Effector memory CD8-positive, alpha-beta T cell (primary cell): Measurements from ENCODE around the gene LRFN2.
A peak's percentile ranks its signal among the peaks of the same experiment; 100 is the strongest.

Source experiments
- ATAC-seq: fragments of 150-1000 bp; cut with Tn5 transposase; replicated peaks from 2 replicates; pipeline ENCODE4 v1.10.0; 2021; ENCODE audit warnings: mild to moderate bottlenecking, moderate library complexity
- DNase-seq, 3 experiments: peaks; one replicate each; pipeline ENCODE4 v3.0.0; 2021
- H3K27ac Mint-ChIP-seq, 2 donors: one replicate each; pipeline ENCODE4 v1.8.0; 2022; ENCODE audit warnings: mild to moderate bottlenecking in 2 of 2, mixed read lengths in 2 of 2, moderate library complexity in 2 of 2
- H3K27me3 Mint-ChIP-seq, 2 donors: one replicate each; pipeline ENCODE4 v1.8.0; 2022; ENCODE audit warnings: mixed read lengths in 2 of 2
- H3K36me3 Mint-ChIP-seq: one replicate; pipeline ENCODE4 v1.8.0; 2022; ENCODE audit warnings: mild to moderate bottlenecking, moderate library complexity, mixed read lengths; ENCODE audit not compliant: insufficient read depth
- H3K4me1 Mint-ChIP-seq, 2 donors: one replicate each; pipeline ENCODE4 v1.8.0; 2022; ENCODE audit warnings: low read depth in 2 of 2, mixed read lengths in 2 of 2
- H3K4me3 Mint-ChIP-seq, 2 donors: one replicate each; pipeline ENCODE4 v1.8.0; 2022; ENCODE audit warnings: mild to moderate bottlenecking in 2 of 2, mixed read lengths in 2 of 2, moderate library complexity in 2 of 2
- H3K9me3 Mint-ChIP-seq, 2 donors: one replicate each; pipeline ENCODE4 v1.8.0; 2022; ENCODE audit warnings: mixed read lengths in 2 of 2

LRFN2 gene

GRCh38 chr6:40485795-40486194 is 101.4 kb downstream of the LRFN2 start:
- ATAC-seq = no peak
- DNase-seq = no peak
- peaks cover 14 to 47% of the 10 kb centered on the region in 2 donors for H3K27me3 Mint-ChIP-seq
- H3K4me3 Mint-ChIP-seq = no peak overlapping the region
- peaks cover 5 to 22% of the 10 kb centered on the region in 2 donors for H3K4me1 Mint-ChIP-seq
- H3K27ac Mint-ChIP-seq = no peak overlapping the region
- H3K36me3 Mint-ChIP-seq = no peaks in the 10 kb centered on the region
- no peaks in the 10 kb centered on the region for H3K9me3 Mint-ChIP-seq

GRCh38 chr6:40485300-40485699 is 101.9 kb downstream of the LRFN2 start:
- H3K9me3 Mint-ChIP-seq = no peaks in the 10 kb centered on the region
- DNase-seq (no peak), ATAC-seq (no peak)
- no peak overlapping the region for H3K27ac Mint-ChIP-seq
- H3K27me3 Mint-ChIP-seq = peaks cover 14 to 47% of the 10 kb centered on the region in 2 donors
- H3K36me3 Mint-ChIP-seq = no peaks in the 10 kb centered on the region
- no peak overlapping the region for H3K4me3 Mint-ChIP-seq
- peaks cover 5 to 22% of the 10 kb centered on the region in 2 donors for H3K4me1 Mint-ChIP-seq

- Mint-ChIP-seq H3K4me3 (no peak overlapping the region), H3K4me1 (peaks cover 5 to 22% of the 10 kb centered on the region in 2 donors), H3K27ac (no peak overlapping the region), H3K27me3 (peaks cover 14 to 47% of the 10 kb centered on the region in 2 donors), H3K9me3 (no peaks in the 10 kb centered on the region), H3K36me3 (no peaks in the 10 kb centered on the region)
- no peak for DNase-seq
- ATAC-seq = no peak
Measured at GRCh38 chr6:40484066-40484465, 103.1 kb downstream of the LRFN2 start.

- no peak for DNase-seq
- Mint-ChIP-seq H3K4me1 (peaks cover 18 to 33% of the 10 kb centered on the region in 2 donors), H3K9me3 (no peaks in the 10 kb centered on the region), H3K36me3 (peaks cover 3% of the 10 kb centered on the region), H3K4me3 (no peak overlapping the region), H3K27me3 (peaks cover 14 to 37% of the 10 kb centered on the region in 2 donors), H3K27ac (peak overlapping the region; percentile 11 to 33)
- ATAC-seq = no peak
Measured at GRCh38 chr6:40482532-40482931, 104.6 kb downstream of the LRFN2 start.

- ATAC-seq = no peak
- no peak for DNase-seq
- H3K4me3 Mint-ChIP-seq = no peak overlapping the region
- H3K27me3 Mint-ChIP-seq = peaks cover 0 to 25% of the 10 kb centered on the region in 2 donors
- no peaks in the 10 kb centered on the region for H3K9me3 Mint-ChIP-seq
- peaks cover 28 to 38% of the 10 kb centered on the region in 2 donors for H3K4me1 Mint-ChIP-seq
- H3K27ac Mint-ChIP-seq = peak overlapping the region in 1 of 2 donors; percentile 33
- peaks cover 5% of the 10 kb centered on the region for H3K36me3 Mint-ChIP-seq
Measured at GRCh38 chr6:40480678-40481077, 106.5 kb downstream of the LRFN2 start.

GRCh38 chr6:40479706-40480105 is 107.5 kb downstream of the LRFN2 start:
- Mint-ChIP-seq H3K4me3 (no peak overlapping the region), H3K4me1 (peaks cover 30 to 31% of the 10 kb centered on the region in 2 donors), H3K9me3 (no peaks in the 10 kb centered on the region), H3K36me3 (peaks cover 5% of the 10 kb centered on the region), H3K27me3 (peaks cover 0 to 19% of the 10 kb centered on the region in 2 donors), H3K27ac (peak overlapping the region; percentile 15 to 97)
- no peak for DNase-seq
- no peak for ATAC-seq

- peak; percentile 87 for ATAC-seq
Measured at GRCh38 chr6:40477246-40478126, 109.7 kb downstream of the LRFN2 start.

GRCh38 chr6:40476673-40477072 is 110.5 kb downstream of the LRFN2 start:
- ATAC-seq (no peak), DNase-seq (no peak)
- H3K27ac Mint-ChIP-seq = peak overlapping the region; percentile 92 to 97
- H3K27me3 Mint-ChIP-seq = no peaks in the 10 kb centered on the region
- peak overlapping the region in 1 of 2 donors; percentile 73 for H3K4me3 Mint-ChIP-seq
- H3K4me1 Mint-ChIP-seq = peaks cover 29 to 30% of the 10 kb centered on the region in 2 donors
- H3K36me3 Mint-ChIP-seq = peaks cover 5% of the 10 kb centered on the region
- no peaks in the 10 kb centered on the region for H3K9me3 Mint-ChIP-seq

More at GRCh38 chr6:40477246-40478126, 109.7 kb downstream of the LRFN2 start:
- peaks cover 29% of the 10 kb centered on the region in 2 donors for H3K4me1 Mint-ChIP-seq
- H3K9me3 Mint-ChIP-seq = no peaks in the 10 kb centered on the region
- peak overlapping the region; percentile 92 to 97 for H3K27ac Mint-ChIP-seq
- peak; percentile 45 to 62 (median 52) for DNase-seq
- no peaks in the 10 kb centered on the region for H3K27me3 Mint-ChIP-seq
- H3K4me3 Mint-ChIP-seq = peak overlapping the region; percentile 73 to 80
- H3K36me3 Mint-ChIP-seq = peaks cover 5% of the 10 kb centered on the region

GRCh38 chr6:40474937-40475336 is 112.2 kb downstream of the LRFN2 start:
- H3K27ac Mint-ChIP-seq = peak overlapping the region in 1 of 2 donors; percentile 80

GRCh38 chr6:40473026-40473425 is 114.1 kb downstream of the LRFN2 start:
- H3K27ac Mint-ChIP-seq = peak overlapping the region; percentile 7 to 39
- peaks cover 21 to 22% of the 10 kb centered on the region in 2 donors for H3K4me1 Mint-ChIP-seq
- DNase-seq (no peak), ATAC-seq (no peak)
- no peaks in the 10 kb centered on the region for H3K9me3 Mint-ChIP-seq
- peaks cover 5% of the 10 kb centered on the region for H3K36me3 Mint-ChIP-seq
- H3K4me3 Mint-ChIP-seq = no peak overlapping the region
- H3K27me3 Mint-ChIP-seq = peaks cover 0 to 24% of the 10 kb centered on the region in 2 donors

More at GRCh38 chr6:40474937-40475336, 112.2 kb downstream of the LRFN2 start:
- no peak overlapping the region for H3K4me3 Mint-ChIP-seq
- peaks cover 29 to 30% of the 10 kb centered on the region in 2 donors for H3K4me1 Mint-ChIP-seq
- DNase-seq (no peak), ATAC-seq (no peak)
- peaks cover 0 to 14% of the 10 kb centered on the region in 2 donors for H3K27me3 Mint-ChIP-seq
- peaks cover 5% of the 10 kb centered on the region for H3K36me3 Mint-ChIP-seq
- H3K9me3 Mint-ChIP-seq = no peaks in the 10 kb centered on the region

- ATAC-seq (no peak), DNase-seq (no peak)
- Mint-ChIP-seq H3K36me3 (peaks cover under 1% of the 10 kb centered on the region), H3K4me3 (no peak overlapping the region), H3K4me1 (peaks cover 14 to 17% of the 10 kb centered on the region in 2 donors), H3K9me3 (no peaks in the 10 kb centered on the region), H3K27ac (peak overlapping the region in 1 of 2 donors; percentile 7), H3K27me3 (peaks cover 0 to 28% of the 10 kb centered on the region in 2 donors)
Measured at GRCh38 chr6:40472353-40472752, 114.8 kb downstream of the LRFN2 start.

GRCh38 chr6:40471243-40471642 is 115.9 kb downstream of the LRFN2 start:
- Mint-ChIP-seq H3K27ac (no peak overlapping the region), H3K27me3 (peaks cover under 1 to 39% of the 10 kb centered on the region in 2 donors), H3K36me3 (no peaks in the 10 kb centered on the region), H3K4me1 (peaks cover 6 to 7% of the 10 kb centered on the region in 2 donors), H3K9me3 (no peaks in the 10 kb centered on the region), H3K4me3 (no peak overlapping the region)
- DNase-seq = no peak
- no peak for ATAC-seq

- Mint-ChIP-seq H3K9me3 (no peaks in the 10 kb centered on the region), H3K36me3 (no peaks in the 10 kb centered on the region), H3K4me1 (peaks cover 2 to 7% of the 10 kb centered on the region in 2 donors), H3K4me3 (no peak overlapping the region), H3K27me3 (peaks cover 5 to 56% of the 10 kb centered on the region in 2 donors), H3K27ac (no peak overlapping the region)
- DNase-seq (no peak), ATAC-seq (no peak)
Measured at GRCh38 chr6:40469323-40469722, 117.8 kb downstream of the LRFN2 start.
